ENCODE measurements around the gene AQP11.
A peak's percentile ranks its signal among the peaks of the same experiment; 100 is the strongest.

Gene AQP11

DNA sequence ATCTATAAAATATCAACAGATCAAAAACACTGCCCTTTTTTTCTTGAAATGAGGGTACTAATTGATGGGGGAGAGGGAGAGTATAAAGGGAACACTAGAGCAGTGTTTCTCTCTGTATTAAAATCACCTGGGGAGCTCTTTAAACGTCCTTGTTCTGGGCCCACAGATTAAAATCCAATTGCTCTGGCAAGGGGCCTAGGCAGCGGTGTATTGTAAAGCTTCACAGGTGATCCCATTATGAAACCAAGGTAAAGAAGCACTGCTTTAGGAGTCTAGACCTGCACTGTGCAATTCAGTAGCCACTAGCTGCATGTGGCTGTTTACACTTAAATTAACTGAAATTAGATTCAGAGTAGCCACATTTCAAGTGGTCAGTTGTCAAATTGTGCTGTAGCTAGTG, 3.0 kb downstream of the AQP11 start:
- no peak for DNase-seq (ENCODE audit: low spot score)

DNA sequence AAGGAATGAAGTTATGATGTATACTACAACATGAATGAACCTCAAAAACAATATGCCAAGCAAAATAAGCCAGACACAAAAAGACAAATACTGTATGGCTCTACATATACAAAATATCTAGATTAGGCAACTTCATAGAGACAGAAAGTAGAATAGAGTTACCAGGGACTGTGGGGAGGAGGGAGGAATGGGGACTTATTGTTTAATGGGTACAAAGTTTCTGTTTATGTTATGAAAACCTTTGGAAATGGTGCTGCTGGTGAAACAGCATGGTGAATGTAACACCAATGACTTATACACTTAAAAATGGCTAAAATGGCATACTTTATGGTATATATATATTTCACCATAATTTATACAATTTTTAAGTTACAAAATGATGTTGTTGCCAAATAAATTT, 4.1 kb downstream of the AQP11 start:
- DNase-seq (ENCODE audit: low spot score), result no peak

DNA sequence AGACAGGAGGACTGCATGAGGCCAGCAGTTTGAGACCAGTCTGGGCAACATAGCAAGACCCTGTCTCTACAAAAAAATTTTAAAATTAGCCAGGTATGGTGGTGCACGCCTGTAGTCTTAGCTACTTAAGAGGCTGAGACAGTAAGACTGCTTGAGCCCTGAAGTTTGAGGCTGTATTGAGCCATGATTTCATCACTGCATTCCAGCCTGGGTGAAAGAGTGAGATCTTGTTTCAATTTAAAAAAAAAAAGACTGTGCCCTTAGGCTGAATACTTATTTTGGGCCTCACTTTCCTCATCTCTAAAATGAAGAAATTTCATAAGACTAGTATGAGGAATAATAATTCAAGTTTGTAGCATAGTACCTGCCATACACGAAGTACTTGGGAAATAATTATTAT, 6.9 kb downstream of the AQP11 start:
- DNase-seq (ENCODE audit: low spot score), result peak; percentile 13

DNA sequence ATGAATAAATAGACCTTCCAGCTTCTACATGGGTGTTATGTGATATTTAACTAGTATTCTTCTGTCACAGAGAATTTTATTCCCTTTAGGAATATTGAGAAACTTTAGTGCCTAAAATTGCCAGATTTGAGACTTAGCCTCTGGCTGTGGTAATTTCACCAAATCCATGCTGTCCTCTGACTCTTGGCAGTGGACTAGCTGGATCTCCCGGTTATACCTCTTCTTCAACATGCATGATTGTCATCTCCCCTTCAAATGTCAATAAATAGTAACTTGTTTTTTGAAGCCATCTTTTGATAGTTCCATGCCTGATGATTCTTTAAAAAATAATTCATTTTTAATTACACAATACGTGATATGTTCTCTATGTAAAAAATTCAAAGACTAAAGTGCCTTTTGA, 8.4 kb downstream of the AQP11 start:
- no peak for DNase-seq (ENCODE audit: low spot score)

DNA sequence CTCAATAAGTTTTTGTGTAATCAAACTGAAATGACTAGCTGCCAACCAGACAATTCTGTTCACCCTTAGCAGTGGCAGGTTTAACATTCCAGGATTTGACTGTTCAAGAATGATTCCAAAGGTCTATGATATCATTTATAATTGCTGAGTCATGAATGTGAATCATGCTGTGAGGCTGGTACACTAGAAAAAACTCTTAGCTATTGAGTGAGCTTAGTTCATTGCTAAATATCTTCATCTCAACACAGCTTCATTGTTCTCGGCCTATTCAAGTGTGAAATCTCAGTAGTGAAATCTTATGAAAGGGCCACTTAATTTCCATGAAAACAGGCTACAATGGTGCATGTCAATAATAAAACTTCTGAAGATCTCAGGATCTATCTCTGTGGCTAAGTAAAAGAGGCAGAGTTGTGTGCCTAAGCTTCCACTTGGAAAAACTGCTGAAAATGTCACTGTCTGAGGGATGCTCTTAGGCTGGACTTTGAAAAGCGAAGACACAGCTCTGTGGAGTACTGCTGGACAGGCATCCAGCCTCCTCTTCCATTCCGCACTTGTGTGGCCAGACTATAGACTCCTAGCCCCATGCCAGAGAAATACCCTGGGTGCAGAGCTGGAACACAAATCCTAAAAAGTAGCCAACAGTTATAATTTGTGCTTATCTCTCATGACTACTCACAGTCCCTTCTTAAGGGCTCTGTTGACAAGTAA, 12.8 kb downstream of the AQP11 start:
- peak; percentile 77 for DNase-seq (ENCODE audit: low spot score)

DNA sequence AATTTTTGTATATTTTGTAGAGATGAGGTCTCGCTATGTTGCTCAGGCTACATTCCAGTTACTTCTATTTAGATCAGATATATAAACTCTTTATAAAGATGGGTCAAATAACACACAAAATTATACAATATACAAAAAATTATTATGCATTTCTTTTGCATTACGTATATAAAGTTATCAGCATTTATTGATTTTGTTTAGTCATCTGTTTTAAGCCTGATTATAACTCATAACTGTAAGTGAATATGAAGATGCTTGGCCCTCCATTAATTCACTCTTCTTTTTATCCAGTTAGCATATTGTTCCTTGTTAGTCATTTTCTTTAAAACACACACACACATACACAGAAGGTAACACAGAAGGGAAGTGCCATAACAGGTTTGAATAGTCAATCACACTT, 14.5 kb downstream of the AQP11 start:
- DNase-seq (ENCODE audit: low spot score), result no peak

DNA sequence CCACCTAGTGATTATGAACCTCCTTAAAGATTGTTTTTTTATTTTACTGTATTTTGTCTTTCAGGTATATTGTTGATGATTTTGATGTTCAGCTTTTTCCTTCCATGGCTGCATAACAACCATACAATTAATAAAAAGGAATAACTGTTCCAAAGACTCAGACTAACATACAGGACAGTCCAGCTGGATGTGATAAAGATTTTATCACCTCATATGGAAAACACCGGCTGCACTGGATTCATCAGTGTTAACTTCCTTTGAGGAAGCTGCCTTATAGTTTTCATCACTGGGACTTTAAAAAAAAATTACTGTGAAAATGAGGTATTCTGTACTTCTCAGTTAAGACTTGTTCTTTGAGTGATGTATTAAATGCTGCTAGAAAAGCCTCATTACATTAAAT, 19.5 kb downstream of the AQP11 start:
- DNase-seq (ENCODE audit: low spot score), result no peak

DNA sequence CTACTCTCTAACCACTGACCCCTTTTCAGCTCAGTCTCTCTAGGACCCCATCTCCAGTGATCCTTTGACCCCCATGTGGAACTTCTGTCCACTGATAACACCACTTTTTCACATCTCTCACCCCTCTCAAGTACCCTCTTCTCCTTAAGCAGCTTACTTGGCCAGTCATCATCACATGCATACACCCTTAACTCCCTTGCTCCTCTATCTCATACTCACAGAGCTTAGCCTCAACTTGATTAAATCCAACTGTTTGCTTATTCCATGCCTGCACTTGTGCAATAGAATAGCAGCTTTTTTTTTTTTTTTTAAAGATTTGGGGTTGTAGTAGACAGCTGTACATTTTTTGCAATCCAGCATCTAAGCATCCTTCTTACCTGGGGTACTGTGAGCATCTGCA, 22.2 kb downstream of the AQP11 start:
- DNase-seq (ENCODE audit: low spot score), result no peak

- peak; percentile 36 for DNase-seq (ENCODE audit: low spot score)
Measured at GRCh38 chr11:77617892-77618291, 28.1 kb downstream of the AQP11 start.

DNA sequence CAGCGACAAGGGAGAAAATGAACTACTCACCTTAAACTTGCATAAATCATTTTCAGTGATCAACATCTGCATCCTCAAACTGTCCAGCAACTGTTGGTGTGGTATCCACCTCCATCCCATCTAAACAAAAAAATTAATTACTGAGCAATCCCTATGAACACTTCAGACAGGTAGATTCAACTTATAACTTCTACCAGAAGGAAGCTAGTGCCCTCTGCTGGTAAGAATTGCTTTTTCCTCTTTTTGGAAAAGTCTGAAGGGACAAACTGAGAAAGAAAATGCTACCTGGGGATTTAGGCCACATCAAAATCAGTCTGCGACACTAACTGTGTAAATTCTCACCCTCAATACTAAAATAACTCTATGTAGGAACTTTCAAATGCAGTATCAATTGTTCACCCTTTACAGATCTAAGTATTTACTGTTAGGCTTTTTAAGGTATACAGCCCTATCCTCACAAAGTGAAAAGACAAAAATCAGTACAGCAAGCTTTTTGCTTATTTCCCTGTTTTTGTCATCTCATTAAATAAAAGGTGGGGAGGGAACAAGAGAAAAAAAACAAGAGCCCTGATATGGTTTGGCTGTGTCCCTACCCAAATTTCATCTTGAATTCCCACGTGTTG, 29.9 kb downstream of the AQP11 start:
- peak; percentile 33 for DNase-seq (ENCODE audit: low spot score)

DNA sequence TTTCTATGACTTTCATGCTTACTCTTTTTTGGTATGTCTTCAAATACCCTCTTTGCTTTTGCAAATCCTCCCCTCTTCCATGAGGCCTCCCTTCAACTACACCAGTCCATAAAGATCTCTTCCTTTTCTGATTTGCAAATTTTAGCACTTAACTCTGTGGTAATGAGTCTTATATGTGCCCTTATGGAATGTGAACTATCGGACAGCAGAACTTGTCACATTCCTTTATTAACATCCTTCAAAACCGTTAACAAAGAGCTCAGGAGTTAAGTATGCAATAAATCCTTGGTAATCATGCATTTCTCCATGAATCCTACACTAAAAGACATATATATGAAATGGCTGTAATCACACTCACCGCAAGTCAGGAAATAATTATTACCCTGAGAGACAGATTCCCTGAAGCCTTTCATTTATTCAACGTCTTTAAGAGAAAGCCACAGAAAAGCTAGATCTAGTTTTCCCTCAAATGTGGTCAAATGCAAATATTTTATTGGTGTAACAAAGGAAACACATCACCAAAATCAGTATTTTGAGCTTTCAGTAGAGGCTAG, 40.5 kb downstream of the AQP11 start:
- no peak for DNase-seq (ENCODE audit: low spot score)

DNA sequence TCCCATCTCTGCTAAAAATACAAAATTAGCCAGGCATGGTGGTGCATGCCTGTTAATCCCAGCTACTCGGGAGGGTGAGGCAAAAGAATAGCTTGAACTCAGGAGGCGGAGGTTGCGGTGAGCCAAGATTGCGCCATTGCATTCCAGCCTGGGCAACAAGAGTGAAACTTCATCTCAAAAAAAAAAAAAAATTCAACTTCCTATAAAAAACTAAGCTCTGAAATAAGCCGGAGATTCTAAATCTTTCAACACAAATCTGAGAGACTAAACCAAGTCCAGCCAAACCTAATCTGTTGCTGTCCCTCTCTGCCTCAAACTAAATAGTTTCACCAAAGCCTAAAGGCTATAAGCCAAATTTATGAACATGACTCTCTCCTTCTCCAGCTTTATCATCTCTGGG, 44.2 kb downstream of the AQP11 start:
- peak; percentile 24 for DNase-seq (ENCODE audit: low spot score)

DNA sequence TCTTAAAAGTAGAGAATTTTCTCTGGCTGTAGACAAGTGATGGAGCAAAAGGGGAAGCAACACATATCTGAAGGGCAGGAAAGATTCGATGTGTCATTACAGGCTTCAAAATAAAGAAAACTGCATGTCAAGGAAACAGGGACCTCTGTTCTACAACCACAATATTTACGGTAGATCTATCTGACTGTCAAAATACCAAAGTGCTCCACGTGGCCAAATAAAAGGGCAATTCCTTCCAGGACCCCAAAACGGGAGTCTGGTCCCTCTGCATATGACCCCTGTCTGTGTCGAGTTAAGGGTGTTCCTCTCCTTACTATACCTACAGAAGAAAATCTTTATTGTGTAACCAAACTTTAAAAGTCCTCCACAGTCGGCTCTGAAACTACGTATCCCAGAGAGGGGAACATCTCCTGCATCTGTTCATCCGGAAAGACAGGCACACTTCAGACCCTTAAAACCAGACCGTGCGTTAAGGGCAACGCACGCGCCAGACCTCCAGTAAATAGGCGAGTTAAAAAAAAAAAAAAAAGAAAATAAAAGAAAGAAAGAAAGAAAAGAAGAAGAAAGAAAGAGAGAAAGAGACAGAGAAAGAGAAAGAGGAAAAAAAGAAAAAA, 47.1 kb downstream of the AQP11 start:
- peak; percentile 10 for DNase-seq (ENCODE audit: low spot score)

DNA sequence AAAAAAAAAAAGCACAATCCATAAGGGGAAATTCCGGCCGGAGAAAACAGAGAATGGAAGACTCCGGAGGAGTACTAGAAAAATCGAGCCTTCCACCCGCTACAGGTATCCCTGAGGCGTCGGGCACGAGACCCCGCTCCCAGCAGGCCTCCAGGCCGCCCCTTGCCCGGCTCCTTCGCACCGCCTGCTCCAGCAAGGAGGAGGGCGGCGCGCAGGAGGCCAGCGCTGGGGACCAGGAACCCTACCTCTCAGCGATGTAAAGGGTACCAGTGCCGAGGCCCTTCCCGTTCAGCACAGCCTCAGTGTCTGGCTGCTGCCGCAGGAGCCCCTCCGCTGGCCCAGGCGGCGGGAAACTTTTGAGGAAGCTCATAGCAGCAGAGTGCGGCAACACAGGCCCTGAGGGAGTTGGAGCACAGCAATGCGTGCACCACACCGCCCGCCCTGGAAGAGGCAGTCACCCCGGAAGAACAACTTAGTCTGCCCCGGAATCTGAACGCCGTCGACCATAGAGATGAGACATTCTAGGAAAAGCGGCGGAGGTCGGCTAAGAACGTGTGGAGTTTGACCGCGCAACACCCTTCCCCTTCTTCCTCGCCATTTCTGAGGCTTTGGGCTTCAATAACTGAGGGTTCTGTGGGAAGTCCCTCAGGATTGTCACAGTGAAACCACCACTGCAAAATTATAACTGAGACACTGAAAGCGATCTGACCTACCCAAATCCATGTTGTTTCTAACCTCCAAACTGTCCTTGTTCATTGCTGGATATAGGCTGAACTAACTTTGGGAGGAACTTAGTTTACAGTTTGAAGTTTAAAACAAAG, 47.8 kb downstream of the AQP11 start, which contains the start of gene CLNS1A:
Gene CLNS1A, minus strand, starts transcription at position 450 of the 821 bp plus-strand sequence. Its CDS starts 80 bp downstream, at position 370.
- DNase-seq (ENCODE audit: low spot score), result peak; percentile 91

GRCh38 chr11:77642228-77642627, 52.5 kb downstream of the AQP11 start:
- no peak for DNase-seq (ENCODE audit: low spot score)

DNA sequence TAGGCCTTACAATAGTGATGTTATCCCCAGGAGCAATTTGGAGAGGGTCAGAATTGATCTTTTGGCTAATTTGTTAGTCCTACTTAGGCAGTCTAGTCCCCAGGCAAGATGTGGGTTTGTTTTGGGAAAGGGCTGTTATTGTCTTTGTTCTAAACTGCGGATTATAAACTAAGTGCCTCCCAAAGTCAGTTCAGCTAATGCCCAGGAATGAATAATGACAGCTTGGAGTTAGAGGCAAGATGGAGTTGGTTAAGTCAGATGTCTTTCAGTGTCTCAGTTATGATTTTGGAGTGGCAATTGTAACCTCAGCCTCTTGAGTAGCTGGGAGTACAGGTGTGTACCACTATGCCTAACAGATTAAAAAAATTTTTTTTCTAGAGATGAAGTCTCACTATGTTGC, 55.1 kb downstream of the AQP11 start:
- DNase-seq (ENCODE audit: low spot score), result no peak

- peak; percentile 43 for DNase-seq (ENCODE audit: low spot score)
Measured at GRCh38 chr11:77647654-77648305, 58.0 kb downstream of the AQP11 start.

DNA sequence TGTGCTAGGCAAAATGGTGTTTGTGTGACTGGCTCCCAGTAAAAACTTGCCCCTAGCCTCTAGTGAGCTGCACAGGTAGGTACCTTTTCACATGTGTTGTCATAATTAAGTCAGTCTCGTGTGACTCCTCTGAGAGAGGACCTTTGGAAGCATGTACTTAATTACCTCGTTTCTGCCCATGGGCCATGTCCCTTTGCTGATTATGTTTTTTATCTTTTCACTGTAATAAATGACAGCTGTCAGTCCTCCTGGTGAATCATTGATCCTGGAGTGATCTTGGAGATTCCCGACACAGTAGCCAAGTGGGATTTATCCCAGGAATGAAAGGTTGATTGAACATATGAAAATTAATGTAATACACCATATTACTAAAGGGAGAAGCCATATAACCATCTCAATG, 60.4 kb downstream of the AQP11 start:
- no peak for DNase-seq (ENCODE audit: low spot score)

DNA sequence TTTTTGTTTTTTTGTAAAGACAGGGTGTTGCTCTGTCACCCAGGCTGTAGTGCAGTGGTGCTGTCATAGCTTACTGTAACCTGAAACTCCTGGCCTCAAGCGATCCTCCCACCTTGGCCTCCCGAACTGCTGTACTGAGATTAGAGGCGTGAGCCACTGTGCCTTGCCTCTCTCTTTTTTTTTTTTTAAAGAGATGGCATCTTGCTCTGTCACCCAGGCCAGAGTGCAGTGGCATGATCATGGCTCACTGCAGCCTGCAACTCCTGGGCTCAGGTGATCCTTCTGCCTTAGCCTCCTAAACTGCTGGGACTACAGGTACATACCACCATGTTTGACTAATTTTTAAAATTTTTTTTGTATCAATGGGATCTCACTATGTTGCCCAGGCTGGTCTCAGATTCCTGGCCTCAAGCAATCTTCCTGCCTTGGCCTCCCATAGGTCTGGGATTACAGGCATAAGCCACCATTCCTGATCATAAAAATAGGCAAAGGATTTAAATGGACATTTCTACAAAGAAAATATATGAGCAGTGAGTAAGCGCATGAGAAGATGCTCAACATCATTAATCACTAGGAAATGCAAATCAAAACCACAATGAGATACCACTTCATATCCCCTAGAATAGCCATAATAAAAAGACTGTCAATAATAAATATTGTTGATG, 65.1 kb downstream of the AQP11 start:
- no peak for DNase-seq (ENCODE audit: low spot score)

DNA sequence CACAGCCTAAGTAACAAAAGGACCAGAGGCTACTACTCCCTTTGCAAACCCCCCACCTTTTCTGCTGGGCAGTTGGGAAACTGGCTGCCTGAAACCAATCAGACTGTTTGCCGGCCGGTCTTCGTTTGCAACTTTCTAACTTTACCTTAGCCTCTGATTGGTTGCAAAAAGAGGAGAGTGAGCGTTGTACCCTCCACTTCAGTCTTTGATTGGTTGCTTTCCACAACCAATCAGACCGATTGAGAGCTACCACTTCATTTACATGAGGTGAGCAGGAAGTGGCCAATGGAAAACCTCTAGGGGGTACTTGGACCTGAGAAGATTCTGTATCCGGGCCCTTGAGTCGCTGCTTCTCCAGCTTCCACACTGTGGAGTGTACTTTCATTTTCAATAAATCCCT, 66.6 kb downstream of the AQP11 start:
- no peak for DNase-seq (ENCODE audit: low spot score)
